ENCODE results near the gene OR6A2. TPM values are rescaled to one million over a fixed set of nuclear protein-coding genes. Genes with fewer than 3 reads are reported as not detected.

The OR6A2 gene
- total and polyA plus RNA-seq, 2 of the 8 experiments (the other 6 are each of a cell fraction or from before 2014, with no cell fraction given): 0.14 to 0.20 TPM

DNA sequence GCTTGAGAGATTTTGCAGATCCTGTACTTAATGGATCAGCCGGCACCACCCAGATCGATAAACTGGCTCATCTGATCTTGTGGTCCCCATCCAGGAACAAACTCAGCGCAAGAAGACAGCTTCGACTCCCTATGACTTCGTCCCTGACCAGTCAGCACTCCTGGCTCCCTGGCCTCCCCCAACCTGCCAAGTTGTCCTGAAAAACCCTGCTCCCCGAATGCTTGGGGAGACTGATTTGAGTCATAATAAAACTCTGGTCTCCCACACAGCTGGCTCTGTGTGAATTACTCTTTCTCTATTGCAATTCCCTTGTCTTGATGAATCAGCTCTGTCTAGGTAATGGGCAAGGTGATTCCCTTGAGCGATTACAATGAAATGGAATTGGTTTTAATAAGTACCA is 57.2 kb downstream of the OR6A2 start:
- no peak overlapping the region for H2AFZ ChIP-seq (ENCODE audit: low read length)
- no peak overlapping the region for H3K27ac ChIP-seq (ENCODE audit: low read depth, low read length)
- no peak overlapping the region for H4K8ac ChIP-seq (ENCODE audit: extremely low read depth, insufficient read depth, low read length)
- no peak overlapping the region for H3K14ac ChIP-seq (ENCODE audit: insufficient read length)
- 69% methylated on average over 7 of the region's 7 CpGs; no CpG with 5 or more reads in 1 of the 2 experiments for WGBS, 2 experiments (ENCODE audit: extremely low coverage in 1 of 2, insufficient coverage in 1 of 2, insufficient read length in 1 of 2, insufficient replicate concordance in 2 of 2, low coverage in 1 of 2, low lambda C conversion rate in 2 of 2, missing lambda C conversion rate in 1 of 2)
- FAIRE-seq (no peak), DNase-seq (ENCODE audit: low read depth in 1 of 2, low spot score in 2 of 2) (no peak)
- H3K9ac ChIP-seq (replicated peaks in 1 of 4; ENCODE audit: extremely low read depth in 1 of 4, low read depth in 3 of 4, low read length in 3 of 4): no peak overlapping the region
- H3K79me1 ChIP-seq (ENCODE audit: low read depth, low read length): no peaks in the 10 kb centered on the region
- H3K27me3 ChIP-seq (replicated peaks in 1 of 4; ENCODE audit: control insufficient read depth in 3 of 4, extremely low read depth in 1 of 4, insufficient read depth in 3 of 4, low read length in 3 of 4): no peaks in the 10 kb centered on the region
- CTCF ChIA-PET (ENCODE audit: partially characterized antibody): interaction anchor here (7.8 kb wide), 1 partner anchor 15 kb away, joined by 86 read pairs; no protein-coding TSS in a partner anchor
- no peak overlapping the region for H2AK5ac ChIP-seq (ENCODE audit: low read depth, low read length)
- H3K79me2 ChIP-seq (ENCODE audit: control insufficient read depth in 1 of 2, insufficient read depth in 2 of 2, low read length in 2 of 2): no peaks in the 10 kb centered on the region
- H3K4me3 ChIP-seq (ENCODE audit: extremely low read depth in 1 of 4, insufficient read depth in 2 of 4, low read depth in 3 of 4, low read length in 4 of 4): no peak overlapping the region
- no peak overlapping the region for H2BK12ac ChIP-seq (ENCODE audit: low read depth, low read length)
- H3K4me2 ChIP-seq (ENCODE audit: insufficient read depth in 1 of 2, low read depth in 2 of 2, low read length in 2 of 2): no peak overlapping the region
- no peak overlapping the region for H4K91ac ChIP-seq (replicated peaks; ENCODE audit: insufficient read length, low read length)
- H3K56ac ChIP-seq (replicated peaks; ENCODE audit: insufficient read length, low read depth, low read length): no peak overlapping the region
- H4K20me1 ChIP-seq (replicated peaks in 1 of 2; ENCODE audit: control insufficient read depth in 1 of 2, insufficient read depth in 2 of 2, low read length in 2 of 2): no peaks in the 10 kb centered on the region
- no peak overlapping the region for H4K5ac ChIP-seq (ENCODE audit: insufficient read length, low read depth, low read length)
- H3K4me1 ChIP-seq (replicated peaks in 1 of 4; ENCODE audit: control insufficient read depth in 3 of 4, insufficient read depth in 4 of 4, low read length in 3 of 4): no peaks in the 10 kb centered on the region
- H3K18ac ChIP-seq (ENCODE audit: extremely low read depth, low read length): no peak overlapping the region
- H3K23ac ChIP-seq (ENCODE audit: insufficient read length): no peak overlapping the region
- no peaks in the 10 kb centered on the region for H3K36me3 ChIP-seq (ENCODE audit: control insufficient read depth in 2 of 4, insufficient read depth in 4 of 4, low read length in 3 of 4)
- no peaks in the 10 kb centered on the region for H3K23me2 ChIP-seq (ENCODE audit: low read depth, low read length)
- no peak overlapping the region for H2BK20ac ChIP-seq (ENCODE audit: low read length)
- H2BK5ac ChIP-seq (ENCODE audit: low read depth, low read length): no peak overlapping the region
- no peak overlapping the region for H3K4ac ChIP-seq (replicated peaks; ENCODE audit: insufficient read length, low read depth, low read length)
- POLR2A ChIA-PET (ENCODE audit: partially characterized antibody): no interaction called here
- no peaks in the 10 kb centered on the region for H3K9me3 ChIP-seq (ENCODE audit: insufficient read depth in 2 of 2, low read depth in 1 of 2, low read length in 1 of 2)
- H2BK120ac ChIP-seq (replicated peaks; ENCODE audit: low read depth, low read length): no peak overlapping the region
- H2BK15ac ChIP-seq (ENCODE audit: low read length): no peak overlapping the region
- TF ChIP-seq POLR2AphosphoS5 (IDR thresholded peaks at IDR 0.05; ENCODE audit: low read depth, low read length): no peak
- TF ChIP-seq CBX5 (IDR thresholded peaks at IDR 0.05; ENCODE audit: low read depth, low read length): no peak
- no peak for TF ChIP-seq CTBP2 (IDR thresholded peaks at IDR 0.05; ENCODE audit: borderline replicate concordance, insufficient read depth, insufficient read length, low read length)
- no peak for TF ChIP-seq RAD21 (IDR thresholded peaks at IDR 0.05 in 1 of 2, conservative IDR thresholded peaks at IDR 0.05 in 1 of 2; ENCODE audit: low read depth in 2 of 2, low read length in 2 of 2)
- no peak for TF ChIP-seq E2F6 (IDR thresholded peaks at IDR 0.05)
- TF ChIP-seq RXRA (IDR thresholded peaks at IDR 0.05; ENCODE audit: insufficient read depth, low read depth, low read length): no peak
- no peak for TF ChIP-seq CBX8 (IDR thresholded peaks at IDR 0.05; ENCODE audit: borderline replicate concordance, low read depth, low read length)
- TF ChIP-seq SAP30 (IDR thresholded peaks at IDR 0.05; ENCODE audit: insufficient read depth, insufficient replicate concordance, low read length): no peak
- TF ChIP-seq YY1 (IDR thresholded peaks at IDR 0.05; ENCODE audit: low read depth, low read length): no peak
- TF ChIP-seq HDAC2 (IDR thresholded peaks at IDR 0.05; ENCODE audit: borderline replicate concordance in 1 of 2, low read depth in 2 of 2, low read length in 2 of 2): no peak
- no peak for TF ChIP-seq MAFK (IDR thresholded peaks at IDR 0.05; ENCODE audit: low read depth, low read length)
- TF ChIP-seq SP1 (IDR thresholded peaks at IDR 0.05; ENCODE audit: low read depth, low read length): no peak
- TF ChIP-seq ZNF274 (IDR thresholded peaks at IDR 0.05; ENCODE audit: borderline replicate concordance, extremely low read depth, low read length): no peak

Data from H1 (cell line).